Duodenal mucosa (tissue), 2 donors: ENCODE data around the gene GRAMD1B.

Experiments
- H3K27ac ChIP-seq: one replicate; pipeline ENCODE4 v1.7.0; 2013; ENCODE audit warnings: low read depth, low read length
- H3K27me3 ChIP-seq, 2 donors: one replicate each; pipeline ENCODE4 v1.7.0; 2013; ENCODE audit warnings: low read length in 2 of 2, control low read depth in 1 of 2; ENCODE audit not compliant: insufficient read depth in 2 of 2, control insufficient read depth in 1 of 2
- H3K36me3 ChIP-seq, 2 donors: one replicate each; pipeline ENCODE4 v1.7.0; 2013; ENCODE audit warnings: low read length in 2 of 2, control low read depth in 1 of 2; ENCODE audit not compliant: insufficient read depth in 2 of 2, control insufficient read depth in 1 of 2
- H3K4me1 ChIP-seq, 2 donors: one replicate each; pipeline ENCODE4 v1.7.0; 2013; ENCODE audit warnings: low read length in 2 of 2, control low read depth in 1 of 2; ENCODE audit not compliant: insufficient read depth in 2 of 2, control insufficient read depth in 1 of 2
- H3K4me3 ChIP-seq, 2 donors: one replicate each; pipeline ENCODE4 v1.7.0; 2013; ENCODE audit warnings: low read length in 2 of 2, low read depth in 1 of 2
- H3K9ac ChIP-seq, 2 donors: one replicate each; pipeline ENCODE4 v1.7.0; 2013; ENCODE audit warnings: low read length in 2 of 2, low read depth in 1 of 2
- H3K9me3 ChIP-seq, 2 donors: one replicate each; pipeline ENCODE4 v1.7.0; 2013; ENCODE audit warnings: low read length in 2 of 2, control low read depth in 1 of 2; ENCODE audit not compliant: control insufficient read depth in 1 of 2

Gene GRAMD1B

GRCh38 chr11:123527947-123528346 lies 97.9 kb downstream of the GRAMD1B start:
- Histone ChIP-seq H3K27ac (no peak overlapping the region), H3K4me3 (no peak overlapping the region), H3K36me3 (no peaks in the 10 kb centered on the region), H3K27me3 (no peaks in the 10 kb centered on the region), H3K9me3 (no peaks in the 10 kb centered on the region), H3K9ac (no peak overlapping the region), H3K4me1 (no peaks in the 10 kb centered on the region)

GRCh38 chr11:123531325-123531724 lies 101.3 kb downstream of the GRAMD1B start:
- H3K4me3 ChIP-seq, result no peak overlapping the region
- H3K9ac ChIP-seq, result no peak overlapping the region
- H3K36me3 ChIP-seq, result no peaks in the 10 kb centered on the region
- H3K27me3 ChIP-seq, result no peaks in the 10 kb centered on the region
- no peaks in the 10 kb centered on the region for H3K9me3 ChIP-seq
- no peaks in the 10 kb centered on the region for H3K4me1 ChIP-seq
- no peak overlapping the region for H3K27ac ChIP-seq

GRCh38 chr11:123532131-123532530 lies 102.1 kb downstream of the GRAMD1B start:
- no peak overlapping the region for H3K27ac ChIP-seq
- no peaks in the 10 kb centered on the region for H3K36me3 ChIP-seq
- no peaks in the 10 kb centered on the region for H3K4me1 ChIP-seq
- H3K27me3 ChIP-seq, result no peaks in the 10 kb centered on the region
- H3K9ac ChIP-seq, result no peak overlapping the region
- H3K4me3 ChIP-seq, result no peak overlapping the region
- no peaks in the 10 kb centered on the region for H3K9me3 ChIP-seq

- H3K4me1 ChIP-seq, result no peaks in the 10 kb centered on the region
- no peak overlapping the region for H3K9ac ChIP-seq
- no peak overlapping the region for H3K4me3 ChIP-seq
- no peaks in the 10 kb centered on the region for H3K9me3 ChIP-seq
- no peaks in the 10 kb centered on the region for H3K36me3 ChIP-seq
- H3K27ac ChIP-seq, result no peak overlapping the region
- no peaks in the 10 kb centered on the region for H3K27me3 ChIP-seq
Observed at GRCh38 chr11:123535401-123535800, 105.3 kb downstream of the GRAMD1B start.

- H3K4me3 ChIP-seq, result no peak overlapping the region
- H3K36me3 ChIP-seq, result peaks cover 0 to 3% of the 10 kb centered on the region in 2 donors
- no peaks in the 10 kb centered on the region for H3K4me1 ChIP-seq
- H3K9me3 ChIP-seq, result no peaks in the 10 kb centered on the region
- H3K27ac ChIP-seq, result no peak overlapping the region
- no peak overlapping the region for H3K9ac ChIP-seq
- H3K27me3 ChIP-seq, result no peaks in the 10 kb centered on the region
Observed at GRCh38 chr11:123536690-123537437, 106.8 kb downstream of the GRAMD1B start.

GRCh38 chr11:123537726-123538125 lies 107.7 kb downstream of the GRAMD1B start:
- no peak overlapping the region for H3K9ac ChIP-seq

GRCh38 chr11:123543797-123544196 lies 113.7 kb downstream of the GRAMD1B start:
- no peak overlapping the region for H3K27ac ChIP-seq
- no peaks in the 10 kb centered on the region for H3K27me3 ChIP-seq
- no peak overlapping the region for H3K9ac ChIP-seq
- peaks cover 0 to 12% of the 10 kb centered on the region in 2 donors for H3K4me1 ChIP-seq
- H3K9me3 ChIP-seq, result no peaks in the 10 kb centered on the region
- H3K36me3 ChIP-seq, result peaks cover 0 to 3% of the 10 kb centered on the region in 2 donors
- H3K4me3 ChIP-seq, result no peak overlapping the region

More at GRCh38 chr11:123537726-123538125, 107.7 kb downstream of the GRAMD1B start:
- Histone ChIP-seq H3K27me3 (no peaks in the 10 kb centered on the region), H3K4me3 (no peak overlapping the region), H3K4me1 (no peaks in the 10 kb centered on the region), H3K9me3 (no peaks in the 10 kb centered on the region), H3K27ac (no peak overlapping the region), H3K36me3 (peaks cover 0 to 3% of the 10 kb centered on the region in 2 donors)

GRCh38 chr11:123544631-123545375 lies 114.7 kb downstream of the GRAMD1B start:
- Histone ChIP-seq H3K27me3 (no peaks in the 10 kb centered on the region), H3K9ac (no peak overlapping the region), H3K36me3 (peaks cover 0 to 3% of the 10 kb centered on the region in 2 donors), H3K27ac (no peak overlapping the region), H3K4me1 (peaks cover 0 to 12% of the 10 kb centered on the region in 2 donors), H3K4me3 (no peak overlapping the region), H3K9me3 (no peaks in the 10 kb centered on the region)

GRCh38 chr11:123545726-123546270 lies 115.7 kb downstream of the GRAMD1B start:
- Histone ChIP-seq H3K9me3 (no peaks in the 10 kb centered on the region), H3K4me1 (peaks cover 0 to 12% of the 10 kb centered on the region in 2 donors), H3K36me3 (peaks cover 0 to 3% of the 10 kb centered on the region in 2 donors), H3K4me3 (no peak overlapping the region), H3K27ac (no peak overlapping the region), H3K27me3 (no peaks in the 10 kb centered on the region), H3K9ac (no peak overlapping the region)

- no peak overlapping the region for H3K9ac ChIP-seq
- no peak overlapping the region for H3K27ac ChIP-seq
- no peak overlapping the region for H3K4me3 ChIP-seq
- H3K9me3 ChIP-seq, result no peaks in the 10 kb centered on the region
- H3K4me1 ChIP-seq, result peaks cover 0 to 12% of the 10 kb centered on the region in 2 donors
- no peaks in the 10 kb centered on the region for H3K36me3 ChIP-seq
- no peaks in the 10 kb centered on the region for H3K27me3 ChIP-seq
Observed at GRCh38 chr11:123546515-123546914, 116.4 kb downstream of the GRAMD1B start.
